H9 (cell line): ENCODE results near the gene ADORA1. TPM values are rescaled to one million over a fixed set of nuclear protein-coding genes. Genes with fewer than 3 reads are reported as not detected.

Source experiments
- DNase-seq: peaks from one replicate; pipeline ENCODE4 v3.0.0-alpha.2; 2017
- H2AFZ ChIP-seq: one replicate; pipeline ENCODE4 v1.6.1; 2013; ENCODE audit warnings: mild to moderate bottlenecking, low read length, control low read depth, moderate library complexity
- H2AK5ac ChIP-seq: 2 replicates; pipeline ENCODE4 v1.6.1; 2013; ENCODE audit warnings: low read length, control low read depth, mixed read lengths; ENCODE audit not compliant: insufficient read length
- H2BK120ac ChIP-seq: one replicate; pipeline ENCODE4 v1.6.1; 2013; ENCODE audit warnings: low read depth, mild to moderate bottlenecking, low read length, control low read depth, inconsistent platforms; ENCODE audit not compliant: poor library complexity, severe bottlenecking
- H2BK12ac ChIP-seq: 2 replicates; pipeline ENCODE4 v1.6.1; 2013; ENCODE audit warnings: low read length, control low read depth, mixed read lengths, low read depth; ENCODE audit not compliant: insufficient read length
- H2BK15ac ChIP-seq: 2 replicates; pipeline ENCODE4 v1.6.1; 2013; ENCODE audit warnings: low read depth, low read length, control low read depth
- H2BK20ac ChIP-seq: one replicate; pipeline ENCODE4 v1.6.1; 2013; ENCODE audit warnings: low read depth, mild to moderate bottlenecking, low read length, control low read depth, inconsistent platforms; ENCODE audit not compliant: poor library complexity, severe bottlenecking
- H2BK5ac ChIP-seq: 2 replicates; pipeline ENCODE4 v1.6.1; 2013; ENCODE audit warnings: low read length, control low read depth, mixed read lengths; ENCODE audit not compliant: insufficient read length
- H3K14ac ChIP-seq: 2 replicates; pipeline ENCODE4 v1.6.1; 2013; ENCODE audit warnings: low read length, control low read depth; ENCODE audit not compliant: insufficient read depth
- H3K18ac ChIP-seq: 2 replicates; pipeline ENCODE4 v1.6.1; 2013; ENCODE audit warnings: low read depth, mild to moderate bottlenecking, mixed read lengths, low read length, control low read depth; ENCODE audit not compliant: insufficient read length
- H3K23ac ChIP-seq: 2 replicates; pipeline ENCODE4 v1.6.1; 2013; ENCODE audit warnings: low read length, control low read depth, mixed read lengths, low read depth; ENCODE audit not compliant: insufficient read length
- H3K23me2 ChIP-seq: 2 replicates; pipeline ENCODE4 v1.6.1; 2013; ENCODE audit warnings: low read depth, mild to moderate bottlenecking, mixed read lengths, low read length, control low read depth; ENCODE audit not compliant: insufficient read length, poor library complexity, severe bottlenecking
- H3K27ac ChIP-seq: 2 replicates; pipeline ENCODE4 v1.5.1; 2013; ENCODE audit warnings: low read length, control low read depth, mixed read lengths, low read depth; ENCODE audit not compliant: insufficient read length
- H3K27me3 ChIP-seq: 2 replicates; pipeline ENCODE4 v1.6.1; 2013; ENCODE audit warnings: low read length, control low read depth, inconsistent platforms; ENCODE audit not compliant: insufficient read depth
- H3K4ac ChIP-seq: 2 replicates; pipeline ENCODE4 v1.6.1; 2013; ENCODE audit warnings: low read depth, mild to moderate bottlenecking, control low read depth, inconsistent platforms, low read length, moderate library complexity
- H3K4me1 ChIP-seq: 2 replicates; pipeline ENCODE4 v1.6.1; 2013; ENCODE audit warnings: low read length, control low read depth, inconsistent platforms; ENCODE audit not compliant: insufficient read depth
- H3K4me2 ChIP-seq: 2 replicates; pipeline ENCODE4 v1.6.1; 2013; ENCODE audit warnings: low read length, control low read depth, mixed read lengths; ENCODE audit not compliant: insufficient read length, insufficient read depth
- H3K56ac ChIP-seq: 2 replicates; pipeline ENCODE4 v1.6.1; 2013; ENCODE audit warnings: low read depth, mild to moderate bottlenecking, mixed read lengths, low read length, control low read depth; ENCODE audit not compliant: insufficient read length
- H3K79me1 ChIP-seq: 2 replicates; pipeline ENCODE4 v1.6.1; 2013; ENCODE audit warnings: low read depth, mild to moderate bottlenecking, moderate library complexity, low read length, control low read depth, inconsistent platforms; ENCODE audit not compliant: insufficient read depth, poor library complexity, severe bottlenecking
- H3K79me2 ChIP-seq: 2 replicates; pipeline ENCODE4 v1.6.1; 2013; ENCODE audit warnings: low read length, control low read depth, inconsistent platforms; ENCODE audit not compliant: insufficient read depth
- H3K9ac ChIP-seq: 2 replicates; pipeline ENCODE4 v1.6.1; 2013; ENCODE audit warnings: low read length, control low read depth, mixed read lengths; ENCODE audit not compliant: insufficient read length; ENCODE audit errors: extremely low read depth
- H3K9me3 ChIP-seq: one replicate; pipeline ENCODE4 v1.6.1; 2013; ENCODE audit warnings: low read depth, low read length, inconsistent platforms; ENCODE audit not compliant: control insufficient read depth
- H3T11ph ChIP-seq: one replicate; pipeline ENCODE4 v1.6.1; 2013; ENCODE audit warnings: mild to moderate bottlenecking, low read length, control low read depth, inconsistent platforms
- H4K20me1 ChIP-seq: one replicate; pipeline ENCODE4 v1.6.1; 2013; ENCODE audit not compliant: control insufficient read depth, insufficient read length, insufficient read depth
- H4K5ac ChIP-seq: 2 replicates; pipeline ENCODE4 v1.6.1; 2013; ENCODE audit warnings: low read depth, mild to moderate bottlenecking, mixed read lengths, low read length, control low read depth; ENCODE audit not compliant: insufficient read length
- H4K8ac ChIP-seq: replicated peaks from 2 replicates; pipeline ENCODE4 v1.6.1; 2013; ENCODE audit warnings: low read length, control low read depth, mixed read lengths, low read depth; ENCODE audit not compliant: insufficient read length
- H4K91ac ChIP-seq: 2 replicates; pipeline ENCODE4 v1.6.1; 2013; ENCODE audit warnings: low read depth, mild to moderate bottlenecking, moderate library complexity, mixed read lengths, low read length, control low read depth; ENCODE audit not compliant: insufficient read length
- H3K27ac Mint-ChIP-seq, 3 experiments: 2 replicates in 2 of 3; 3 replicates in 1 of 3; pipeline ENCODE4 v1.8.0; 2020 to 2021; ENCODE audit warnings: mixed read lengths in 3 of 3, mild to moderate bottlenecking in 1 of 3, moderate library complexity in 1 of 3
- H3K27me3 Mint-ChIP-seq: 2 replicates; pipeline ENCODE4 v1.8.0; 2021; ENCODE audit warnings: low read depth, mild to moderate bottlenecking, moderate library complexity, mixed read lengths
- H3K36me3 Mint-ChIP-seq, 3 experiments: 2 replicates in 2 of 3; 3 replicates in 1 of 3; pipeline ENCODE4 v1.8.0; 2020 to 2021; ENCODE audit warnings: low read depth in 3 of 3, mixed read lengths in 3 of 3; ENCODE audit not compliant: insufficient read depth in 1 of 3
- H3K4me1 Mint-ChIP-seq, 2 experiments: 2 replicates each; pipeline ENCODE4 v1.8.0; 2020; ENCODE audit warnings: mixed read lengths in 2 of 2
- H3K4me3 Mint-ChIP-seq, 2 experiments: 2 replicates in 1 of 2; 3 replicates in 1 of 2; pipeline ENCODE4 v1.8.0; 2020 to 2021; ENCODE audit warnings: mild to moderate bottlenecking in 2 of 2, mixed read lengths in 2 of 2, moderate library complexity in 1 of 2
- H3K9me3 Mint-ChIP-seq, 2 experiments: 2 replicates in 1 of 2; 3 replicates in 1 of 2; pipeline ENCODE4 v1.8.0; 2020; ENCODE audit warnings: mild to moderate bottlenecking in 2 of 2, mixed read lengths in 2 of 2, moderate library complexity in 1 of 2
- WGBS: extraction: QIAGEN DNeasy Blood & Tissue Kit; methylation state at CpG from one replicate; pipeline ENCODE4 v1.1.7; 2013; ENCODE audit warnings: missing lambda C conversion rate, low lambda C conversion rate, mixed read lengths; ENCODE audit not compliant: insufficient read length; ENCODE audit errors: extremely low coverage; 5-methylcytosine and 5-hydroxymethylcytosine counted together
- total RNA-seq: library from RNA; stranded (reverse); gene quantifications from 2 replicates; pipeline ENCODE4 v1.2.1, GENCODE V29; 2021
- TF ChIP-seq, protein P1 (sequence below): fragments of 200-600 bp; sonication (generic); conservative IDR thresholded peaks from 3 replicates; pipeline ENCODE4 v1.8.0; 2021; ENCODE audit warnings: antibody characterized with exemption, mild to moderate bottlenecking

Gene ADORA1
- total RNA-seq, 1 experiment from 2014 or later, result 1.3 TPM

DNA sequence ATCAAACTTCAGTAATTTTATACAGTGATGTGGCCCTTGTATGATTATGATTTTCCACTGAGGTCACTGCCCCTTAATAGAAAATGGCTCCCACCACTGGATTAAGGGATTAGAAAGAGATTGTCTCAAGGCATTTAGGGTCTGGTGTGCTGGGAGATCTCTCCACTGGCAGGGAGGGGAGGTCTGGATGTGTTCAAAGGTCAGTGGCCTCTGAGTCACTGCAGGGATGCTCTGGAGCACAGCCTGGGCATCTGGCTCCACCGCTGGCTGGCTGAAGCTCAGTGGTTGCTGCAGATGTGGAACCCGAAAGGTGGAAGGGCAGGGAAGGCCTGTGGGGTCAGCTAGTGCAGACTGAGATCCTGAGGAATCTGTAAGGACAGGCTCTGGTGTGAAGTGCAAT lies 77.2 kb downstream of the ADORA1 start:
- Histone ChIP-seq H3K23me2 (no peaks in the 10 kb centered on the region), H2BK20ac (no peak overlapping the region), H4K5ac (no peak overlapping the region), H2BK12ac (no peak overlapping the region), H2AK5ac (no peak overlapping the region), H3K79me1 (no peaks in the 10 kb centered on the region), H3K9ac (no peak overlapping the region), H4K20me1 (no peaks in the 10 kb centered on the region), H3K23ac (no peak overlapping the region), H4K8ac (no peak overlapping the region), H3K14ac (no peak overlapping the region), H3K27ac (no peak overlapping the region), H2BK120ac (no peak overlapping the region), H3K27me3 (peaks cover 2% of the 10 kb centered on the region; the same call in 1 of the 2 replicates), H3K9me3 (no peaks in the 10 kb centered on the region), H3K4me1 (no peaks in the 10 kb centered on the region), H3T11ph (no peak overlapping the region), H3K4me2 (no peak overlapping the region), H3K4ac (no peak overlapping the region), H3K18ac (no peak overlapping the region), H2BK15ac (no peak overlapping the region), H2BK5ac (no peak overlapping the region), H2AFZ (no peak overlapping the region), H3K79me2 (no peaks in the 10 kb centered on the region), H4K91ac (no peak overlapping the region), H3K56ac (no peak overlapping the region)
- H3K27ac Mint-ChIP-seq, result no peak overlapping the region
- DNase-seq, result no peak
- H3K9me3 Mint-ChIP-seq, result no peaks in the 10 kb centered on the region
- H3K4me1 Mint-ChIP-seq, result peaks cover 5% of the 10 kb centered on the region in 2 experiments
- peaks cover 24% of the 10 kb centered on the region for H3K27me3 Mint-ChIP-seq
- no CpG with 5 or more reads among the region's 2 CpGs for WGBS
- H3K36me3 Mint-ChIP-seq, result no peaks in the 10 kb centered on the region
- TF ChIP-seq, protein P1, sequence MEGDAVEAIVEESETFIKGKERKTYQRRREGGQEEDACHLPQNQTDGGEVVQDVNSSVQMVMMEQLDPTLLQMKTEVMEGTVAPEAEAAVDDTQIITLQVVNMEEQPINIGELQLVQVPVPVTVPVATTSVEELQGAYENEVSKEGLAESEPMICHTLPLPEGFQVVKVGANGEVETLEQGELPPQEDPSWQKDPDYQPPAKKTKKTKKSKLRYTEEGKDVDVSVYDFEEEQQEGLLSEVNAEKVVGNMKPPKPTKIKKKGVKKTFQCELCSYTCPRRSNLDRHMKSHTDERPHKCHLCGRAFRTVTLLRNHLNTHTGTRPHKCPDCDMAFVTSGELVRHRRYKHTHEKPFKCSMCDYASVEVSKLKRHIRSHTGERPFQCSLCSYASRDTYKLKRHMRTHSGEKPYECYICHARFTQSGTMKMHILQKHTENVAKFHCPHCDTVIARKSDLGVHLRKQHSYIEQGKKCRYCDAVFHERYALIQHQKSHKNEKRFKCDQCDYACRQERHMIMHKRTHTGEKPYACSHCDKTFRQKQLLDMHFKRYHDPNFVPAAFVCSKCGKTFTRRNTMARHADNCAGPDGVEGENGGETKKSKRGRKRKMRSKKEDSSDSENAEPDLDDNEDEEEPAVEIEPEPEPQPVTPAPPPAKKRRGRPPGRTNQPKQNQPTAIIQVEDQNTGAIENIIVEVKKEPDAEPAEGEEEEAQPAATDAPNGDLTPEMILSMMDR, result no peak
- H3K4me3 Mint-ChIP-seq, result no peak overlapping the region
